Peyer's patch (tissue), 4 donors: ENCODE results near the gene PBLD. TPM values are rescaled to one million over a fixed set of nuclear protein-coding genes. Genes with fewer than 3 reads are reported as not detected.
"Not testable (repeated sequence)": the region's sequence is repeated elsewhere in the genome, so short reads cannot be mapped to it uniquely, and the experiment has no call there.

Source experiments
- DNase-seq, 3 donors: peaks; one replicate each; pipeline ENCODE4 v3.0.0-alpha.2; 2017 to 2019
- H3K27ac ChIP-seq, 4 donors: fragments of 200-600 bp; sonication (generic); one replicate each; pipeline ENCODE4 v1.5.1; 2016 to 2019
- H3K27me3 ChIP-seq, 2 donors: fragments of 200-600 bp; sonication (generic); one replicate each; pipeline ENCODE4 v1.5.1; 2019
- H3K36me3 ChIP-seq, 3 donors: fragments of 200-600 bp; sonication (generic); one replicate each; pipeline ENCODE4 v1.5.1; 2016 to 2019
- H3K4me1 ChIP-seq, 4 donors: fragments of 200-600 bp; sonication (generic); one replicate each; pipeline ENCODE4 v1.5.1; 2016 to 2019
- H3K4me3 ChIP-seq, 4 donors: fragments of 200-600 bp; sonication (generic); 1 replicate in 3 of 4; 2 replicates in 1 of 4; pipeline ENCODE4 v1.5.1; 2016 to 2019; ENCODE audit warnings: mild to moderate bottlenecking in 1 of 4
- H3K9me3 ChIP-seq, 4 donors: fragments of 200-600 bp; sonication (generic); one replicate each; pipeline ENCODE4 v1.5.1; 2016 to 2019; ENCODE audit warnings: mild to moderate bottlenecking in 1 of 4
- CTCF ChIP-seq, 6 experiments: fragments of 450-650 bp in 4 of 6; fragments of 200-600 bp in 2 of 6; sonication (generic) in 1 of 6; IDR thresholded peaks; one replicate each; pipeline ENCODE4 v1.5.1; 2017 to 2019; ENCODE audit warnings: antibody characterized with exemption in 6 of 6, mild to moderate bottlenecking in 3 of 6, moderate library complexity in 1 of 6
- POLR2A ChIP-seq, 2 donors: fragments of 450-650 bp; IDR thresholded peaks; one replicate each; pipeline ENCODE4 v1.5.1; 2017; ENCODE audit warnings: antibody characterized with exemption in 2 of 2, mild to moderate bottlenecking in 2 of 2, moderate library complexity in 2 of 2
- total RNA-seq, 4 donors: library from RNA; depleted of rRNA; stranded (reverse); fragments of >200 nt; gene quantifications; one replicate each; pipeline ENCODE4 v1.1.0, GENCODE V29; 2016

Gene PBLD
- total RNA-seq, 4 donors from 2014 or later: 30.5 to 241 (median 182) TPM

- Histone ChIP-seq H3K9me3 (no peaks in the 10 kb centered on the region), H3K36me3 (no peaks in the 10 kb centered on the region), H3K4me3 (no peak overlapping the region), H3K4me1 (no peaks in the 10 kb centered on the region), H3K27ac (no peak overlapping the region), H3K27me3 (no peaks in the 10 kb centered on the region)
- no peak for DNase-seq
- no peak for TF ChIP-seq POLR2A (IDR thresholded peaks at IDR 0.05)
- no peak for TF ChIP-seq CTCF (IDR thresholded peaks at IDR 0.05)
These were observed 79.4 kb downstream of the PBLD start for GRCh38 chr10:68253346-68253745.

- Histone ChIP-seq H3K27me3 (no peaks in the 10 kb centered on the region), H3K9me3 (no peaks in the 10 kb centered on the region), H3K4me1 (no peaks in the 10 kb centered on the region), H3K36me3 (no peaks in the 10 kb centered on the region), H3K27ac (no peak overlapping the region), H3K4me3 (no peak overlapping the region)
- DNase-seq: no peak
- no peak for TF ChIP-seq POLR2A (IDR thresholded peaks at IDR 0.05)
- no peak for TF ChIP-seq CTCF (IDR thresholded peaks at IDR 0.05)
These were observed 80.9 kb downstream of the PBLD start for GRCh38 chr10:68251625-68252495.

- no peak for TF ChIP-seq CTCF (IDR thresholded peaks at IDR 0.05)
- TF ChIP-seq POLR2A (IDR thresholded peaks at IDR 0.05): no peak
- H3K9me3 ChIP-seq: no peaks in the 10 kb centered on the region
- no peaks in the 10 kb centered on the region for H3K27me3 ChIP-seq
- H3K36me3 ChIP-seq: no peaks in the 10 kb centered on the region
- H3K27ac ChIP-seq: no peak overlapping the region
- no peak for DNase-seq
- H3K4me1 ChIP-seq: no peaks in the 10 kb centered on the region
- no peak overlapping the region for H3K4me3 ChIP-seq
These were observed 81.6 kb downstream of the PBLD start for GRCh38 chr10:68251151-68251550.

GRCh38 chr10:68249297-68249696 is 83.4 kb downstream of the PBLD start:
- no peak for TF ChIP-seq POLR2A (IDR thresholded peaks at IDR 0.05)
- TF ChIP-seq CTCF (IDR thresholded peaks at IDR 0.05): no peak
- Histone ChIP-seq H3K27ac (no peak overlapping the region), H3K4me1 (no peaks in the 10 kb centered on the region), H3K9me3 (no peaks in the 10 kb centered on the region), H3K27me3 (no peaks in the 10 kb centered on the region), H3K36me3 (no peaks in the 10 kb centered on the region), H3K4me3 (no peak overlapping the region)
- DNase-seq: no peak

GRCh38 chr10:68247931-68248330 is 84.8 kb downstream of the PBLD start:
- TF ChIP-seq CTCF (IDR thresholded peaks at IDR 0.05): no peak
- H3K4me1 ChIP-seq: no peaks in the 10 kb centered on the region
- no peak for DNase-seq
- H3K27me3 ChIP-seq: no peaks in the 10 kb centered on the region
- H3K9me3 ChIP-seq: no peaks in the 10 kb centered on the region
- no peak overlapping the region for H3K27ac ChIP-seq
- H3K36me3 ChIP-seq: no peaks in the 10 kb centered on the region
- H3K4me3 ChIP-seq: no peak overlapping the region

GRCh38 chr10:68246397-68246796 is 86.3 kb downstream of the PBLD start:
- not testable (repeated sequence) for DNase-seq, H3K4me1 ChIP-seq

More at GRCh38 chr10:68246397-68246796, 86.3 kb downstream of the PBLD start:
- not testable (repeated sequence) for H3K27me3 ChIP-seq, H3K4me3 ChIP-seq, H3K36me3 ChIP-seq, H3K9me3 ChIP-seq, H3K27ac ChIP-seq
